ENCODE data around the gene TRIOBP. TPM values are rescaled to one million over a fixed set of nuclear protein-coding genes. Genes with fewer than 3 reads are reported as not detected.

The TRIOBP gene
- total and polyA plus RNA-seq, 2 of the 4 experiments (the other 2 are of a cell fraction), result 46.4 to 69.8 TPM

- ATAC-seq (ENCODE audit: low read depth) (no peak), DNase-seq (no peak)
- peaks cover 13% of the 10 kb centered on the region for H3K36me3 ChIP-seq (ENCODE audit: control insufficient read depth, insufficient read depth, low read length)
- H3K14ac ChIP-seq (replicated peaks; ENCODE audit: low read depth, low read length), result no peak overlapping the region
- H3K9ac ChIP-seq (ENCODE audit: low read depth, low read length), result no peak overlapping the region
- no peaks in the 10 kb centered on the region for H3K27me3 ChIP-seq (ENCODE audit: control insufficient read depth, insufficient read depth, low read length)
- no peak overlapping the region for H4K91ac ChIP-seq (ENCODE audit: insufficient read depth, low read depth, low read length)
- no peak overlapping the region for H3K56ac ChIP-seq (ENCODE audit: extremely low read depth, insufficient read depth, low read length)
- no peak overlapping the region for H3K4me3 ChIP-seq (ENCODE audit: insufficient read depth, low read depth, low read length)
- peak overlapping the region; percentile 40; the same call in 1 of the 2 replicates for H3K4ac ChIP-seq (ENCODE audit: low read depth, low read length)
- H3K9me1 ChIP-seq (ENCODE audit: insufficient read depth, low read length), result no peaks in the 10 kb centered on the region; the same call in 1 of the 2 replicates
- H2AK9ac ChIP-seq (replicated peaks; ENCODE audit: low read depth, low read length, poor library complexity), result peak overlapping the region; percentile 11
- no peak overlapping the region for H3K4me2 ChIP-seq (ENCODE audit: low read depth, low read length)
- no TSS peak for BruUV-seq (replicated peaks)
- H3K27ac ChIP-seq (ENCODE audit: insufficient read depth, low read length), result no peak overlapping the region
- H3K23ac ChIP-seq (ENCODE audit: low read depth, low read length), result no peak overlapping the region
- POLR2A ChIA-PET (ENCODE audit: unreplicated experiment), result no interaction called here
- intact Hi-C loops (cut with micrococcal nuclease), result no loop called here
- peak overlapping the region; percentile 28 for H2BK120ac ChIP-seq (ENCODE audit: low read depth, low read length)
- no peak overlapping the region for H2BK5ac ChIP-seq (ENCODE audit: low read depth, low read length, poor library complexity, severe bottlenecking)
- peaks cover 31% of the 10 kb centered on the region for H4K20me1 ChIP-seq (ENCODE audit: insufficient read depth, low read length)
- TF ChIP-seq CTCF (conservative IDR thresholded peaks at IDR 0.05; ENCODE audit: low read depth, low read length) (no peak), FOS (IDR thresholded peaks at IDR 0.05; ENCODE audit: low read depth, low read length) (no peak), RFX5 (IDR thresholded peaks at IDR 0.05; ENCODE audit: low read depth, low read length) (no peak), SMC3 (IDR thresholded peaks at IDR 0.05; ENCODE audit: low read depth, low read length) (no peak), ELK1 (IDR thresholded peaks at IDR 0.05; ENCODE audit: borderline replicate concordance, low read depth, low read length) (no peak), CHD1 (IDR thresholded peaks at IDR 0.05; ENCODE audit: low read depth, low read length) (no peak), RAD21 (IDR thresholded peaks at IDR 0.05; ENCODE audit: low read length) (no peak), MAFK (IDR thresholded peaks at IDR 0.05; ENCODE audit: low read depth, low read length) (no peak), MXI1 (IDR thresholded peaks at IDR 0.05; ENCODE audit: borderline replicate concordance, low read depth, low read length) (no peak), CEBPB (IDR thresholded peaks at IDR 0.05; ENCODE audit: low read depth, low read length) (no peak), NFE2L2 (IDR thresholded peaks at IDR 0.05; ENCODE audit: low read depth, low read length) (no peak), POLR2A (IDR thresholded peaks at IDR 0.05; ENCODE audit: low read depth, low read length) (no peak), MAZ (IDR thresholded peaks at IDR 0.05; ENCODE audit: borderline replicate concordance, low read depth, low read length) (no peak), RCOR1 (IDR thresholded peaks at IDR 0.05; ENCODE audit: insufficient replicate concordance, low read length) (no peak), USF2 (IDR thresholded peaks at IDR 0.05; ENCODE audit: low read depth, low read length) (no peak), BHLHE40 (IDR thresholded peaks at IDR 0.05; ENCODE audit: low read depth, low read length) (no peak)
- CTCF ChIA-PET, result no interaction called here
- H3K4me1 ChIP-seq (ENCODE audit: control insufficient read depth, insufficient read depth, low read length), result peaks cover 8% of the 10 kb centered on the region
- no peak overlapping the region for H4K8ac ChIP-seq (ENCODE audit: low read depth in 2 of 2, low read length in 2 of 2)
- 90% methylated on average over 7 of the region's 11 CpGs; no CpG with 5 or more reads in 1 of the 2 experiments for WGBS, 2 experiments (ENCODE audit: extremely low coverage in 2 of 2, insufficient read length in 1 of 2)
- H3K18ac ChIP-seq (ENCODE audit: low read depth, low read length), result no peak overlapping the region
- no peaks in the 10 kb centered on the region for H3K9me3 ChIP-seq (ENCODE audit: control insufficient read depth, insufficient read depth, low read length)
- H2BK20ac ChIP-seq (ENCODE audit: low read depth, low read length), result no peak overlapping the region
- dilution Hi-C loops (cut with HindIII; ENCODE audit: low sequenced_read_pairs, unreplicated experiment), result no loop called here
- H2BK15ac ChIP-seq (ENCODE audit: low read depth, low read length), result no peak overlapping the region
- H2AFZ ChIP-seq (replicated peaks; ENCODE audit: low read length, poor library complexity), result no peak overlapping the region
- no peak overlapping the region for H4K5ac ChIP-seq (ENCODE audit: low read depth, low read length)
- peak overlapping the region; percentile 84 for H2AK5ac ChIP-seq (ENCODE audit: low read depth, low read length)
- in situ Hi-C loops (cut with MboI; ENCODE audit: low sequenced_read_pairs), result no loop called here
- H3K79me1 ChIP-seq (ENCODE audit: low read depth in 1 of 2, low read length in 2 of 2), result peaks cover 11 to 65% of the 10 kb centered on the region in 2 experiments; a peak in 3 of 4 replicates
Observed at GRCh38 chr22:37672920-37673455, 23.9 kb upstream of the TRIOBP start.

All from IMR-90 (cell line).